Stimulated activated naive CD8-positive, alpha-beta T cell treated with anti-CD3 and anti-CD28 coated beads, Interleukin-15, Interleukin-2, amounts not matched to agents 100 U/mL and 50 U/mL, for 24 hours (primary cell): ENCODE results near the gene MAOB.

Experiments
- ATAC-seq: fragments of 150-1000 bp; cut with Tn5 transposase; one replicate; pipeline ENCODE4 v1.10.0; 2021
- DNase-seq: peaks from one replicate; pipeline ENCODE4 v3.0.0; 2021

The MAOB gene

DNA sequence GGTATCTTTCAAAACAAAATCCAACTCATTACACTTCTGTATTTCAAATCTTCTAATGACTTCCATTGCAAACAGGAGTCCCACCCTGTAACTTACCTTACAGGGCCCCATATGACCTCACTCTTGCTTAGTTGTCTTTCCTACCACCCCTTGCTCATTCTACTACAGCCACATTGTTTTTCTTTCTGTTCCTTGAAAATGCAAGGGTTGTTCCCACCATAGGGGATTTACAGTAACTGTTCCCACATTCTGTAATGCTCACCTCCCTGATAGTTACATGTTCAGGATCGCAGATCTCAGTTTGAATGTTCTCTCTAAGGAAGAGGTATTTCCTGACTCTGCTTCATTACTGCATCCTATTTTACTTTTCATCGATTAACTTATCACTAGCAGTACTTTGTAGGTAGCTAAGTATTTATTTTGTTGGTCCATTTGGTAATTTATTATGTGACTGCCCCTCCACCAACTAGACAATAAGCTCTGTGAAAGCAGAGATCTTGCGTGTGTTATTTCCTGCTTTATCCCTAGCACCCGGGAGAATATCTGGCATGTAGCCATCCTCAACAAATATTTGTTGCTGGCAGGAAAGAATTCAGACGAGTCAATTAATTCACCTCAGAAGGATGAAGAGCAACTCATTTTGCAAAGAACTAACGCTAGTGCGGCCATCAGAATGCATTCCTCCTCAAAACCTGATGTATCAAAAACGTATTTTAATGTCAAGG, 21.4 kb downstream of the MAOB start:
- no peak for DNase-seq
- ATAC-seq: no peak

DNA sequence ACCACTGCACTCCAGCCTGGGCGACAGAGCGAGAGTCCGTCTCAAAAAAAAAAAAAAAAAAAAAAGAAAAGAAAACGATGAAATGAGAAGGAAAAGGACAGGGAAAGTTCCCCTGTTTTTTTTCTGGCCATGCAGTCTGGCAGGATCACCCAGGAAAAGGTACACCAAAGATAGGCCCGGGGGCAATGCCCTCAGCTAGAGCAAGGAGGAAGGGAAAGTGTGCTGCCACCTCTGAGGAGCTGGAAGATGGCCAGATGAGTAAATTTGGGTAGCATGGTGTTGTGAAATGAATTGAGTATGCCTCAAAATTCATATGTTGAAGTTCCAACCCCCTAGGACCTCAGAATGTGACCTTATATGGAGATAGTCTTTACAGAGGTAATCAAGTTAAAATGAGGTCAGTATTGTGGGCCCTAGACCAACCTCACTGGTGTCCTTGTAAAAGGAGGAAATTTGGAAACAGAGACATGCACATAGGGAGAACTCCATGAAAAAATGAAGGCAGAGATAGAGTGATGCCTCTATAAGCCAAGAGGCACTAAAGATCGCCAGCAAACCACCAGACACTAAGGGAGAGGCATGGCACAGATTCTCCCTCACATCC, 28.9 kb downstream of the MAOB start:
- DNase-seq (no peak), ATAC-seq (no peak)

DNA sequence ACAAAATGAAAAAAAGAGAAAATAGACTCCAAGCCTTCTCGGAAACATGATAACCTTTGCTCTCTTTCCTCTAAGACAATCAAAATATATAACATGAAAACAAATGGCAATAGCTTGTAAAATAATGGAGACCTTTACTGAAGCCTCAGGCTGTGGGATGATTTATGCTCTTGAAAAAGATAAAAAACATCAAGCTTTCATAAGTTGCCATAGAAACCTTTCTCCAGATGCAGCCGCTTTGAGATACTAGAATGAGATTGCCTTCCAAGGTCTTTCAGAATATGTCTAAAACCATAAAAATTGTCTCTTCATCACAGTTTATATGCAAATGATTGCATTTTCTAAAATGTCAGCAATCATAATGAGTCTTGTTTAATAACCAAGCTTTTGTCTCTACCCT, 31.6 kb downstream of the MAOB start:
- DNase-seq (no peak), ATAC-seq (no peak)

DNA sequence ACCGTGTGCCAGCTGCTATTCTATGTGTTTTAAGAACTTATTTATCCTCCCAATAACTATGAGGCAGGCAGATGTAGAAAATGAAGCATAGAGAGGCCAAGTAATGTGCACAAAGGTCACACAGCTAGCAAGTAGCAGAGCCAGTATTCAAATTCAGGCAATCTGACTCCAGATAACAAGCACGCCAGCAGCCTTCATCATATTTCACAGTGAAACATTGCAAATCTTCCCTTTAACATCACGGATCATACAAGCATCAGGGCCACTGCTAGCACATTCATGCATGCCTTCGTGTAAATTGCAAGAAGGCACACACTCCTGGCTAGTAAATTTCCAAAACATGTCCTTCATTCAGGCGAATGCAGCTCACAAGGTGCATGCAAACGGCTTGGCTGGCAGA, 33.1 kb downstream of the MAOB start:
- no peak for ATAC-seq
- DNase-seq: no peak

DNA sequence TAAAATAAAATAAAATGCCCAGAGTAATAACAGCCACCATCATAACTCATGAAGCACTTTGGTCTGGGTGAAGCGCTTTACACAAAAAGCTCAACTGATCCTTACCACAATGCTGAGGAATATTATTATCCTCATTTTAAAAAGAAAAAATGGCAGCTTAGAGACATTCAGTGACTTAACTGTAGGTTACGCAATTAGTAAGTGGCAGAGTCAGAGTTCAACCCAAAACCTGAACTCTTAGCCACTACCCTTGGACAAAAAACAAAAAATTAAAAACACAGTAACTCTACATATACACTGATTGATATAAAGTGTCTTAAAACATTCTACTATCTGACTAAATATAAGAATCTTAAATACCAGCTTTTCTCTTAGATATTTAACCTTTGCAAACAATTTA, 34.9 kb downstream of the MAOB start:
- ATAC-seq: no peak
- DNase-seq: no peak

DNA sequence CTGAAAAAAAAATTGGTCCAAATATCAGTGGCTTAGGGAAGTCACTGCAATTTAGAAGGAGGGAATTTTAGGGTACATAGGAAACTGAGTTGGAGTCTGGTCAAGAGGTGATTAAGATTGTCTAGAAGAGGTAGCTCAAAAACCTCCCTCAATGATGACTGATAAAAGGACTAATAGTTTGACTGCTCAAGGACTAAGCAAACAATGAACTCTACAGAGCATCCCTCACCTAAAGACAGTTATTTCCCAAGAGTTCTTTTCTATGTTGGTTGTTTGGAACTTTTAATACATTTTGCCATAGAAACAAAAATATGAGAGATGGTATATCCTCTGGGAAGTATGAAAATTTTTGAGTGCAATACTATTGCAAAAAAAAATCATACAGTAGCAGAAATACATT, 35.7 kb downstream of the MAOB start:
- DNase-seq (no peak), ATAC-seq (no peak)

DNA sequence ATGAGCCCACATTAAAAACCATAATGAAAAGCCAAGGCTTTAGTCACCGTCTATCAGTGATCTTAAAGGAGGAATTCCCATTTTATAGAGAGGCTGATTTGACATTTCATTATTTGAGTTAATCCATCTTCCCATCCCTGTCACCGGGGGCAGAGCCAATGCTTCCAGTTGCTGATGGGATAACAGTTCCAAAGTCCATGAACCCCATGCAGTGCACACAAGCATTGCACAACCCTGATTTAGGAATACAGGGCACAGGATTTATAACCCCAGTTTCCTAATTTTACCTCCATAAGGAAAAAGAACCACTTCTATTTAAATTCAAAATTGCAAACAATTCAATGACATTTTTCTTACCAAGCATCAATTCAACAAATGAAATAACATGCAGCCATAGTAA, 36.5 kb downstream of the MAOB start:
- DNase-seq (no peak), ATAC-seq (no peak)

DNA sequence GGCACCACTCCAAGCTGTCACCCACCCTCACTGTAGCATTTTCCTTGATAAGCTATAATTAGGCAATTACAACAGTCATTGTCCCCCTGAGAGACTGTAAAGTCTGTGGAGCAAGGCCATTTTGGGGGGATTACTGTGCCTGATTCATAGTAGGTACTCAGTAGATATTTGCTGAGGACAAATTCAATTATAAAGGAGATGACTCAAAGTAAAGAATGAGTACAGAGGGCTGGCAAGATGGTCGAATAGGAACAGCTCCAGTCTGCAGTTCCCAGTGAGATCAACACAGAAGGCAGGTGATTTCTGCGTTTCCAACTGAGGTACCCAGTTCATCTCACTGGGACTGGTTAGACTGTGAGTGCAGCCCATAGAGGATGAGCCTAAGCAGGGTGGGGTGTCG, 42.0 kb downstream of the MAOB start:
- no peak for DNase-seq
- ATAC-seq: no peak

DNA sequence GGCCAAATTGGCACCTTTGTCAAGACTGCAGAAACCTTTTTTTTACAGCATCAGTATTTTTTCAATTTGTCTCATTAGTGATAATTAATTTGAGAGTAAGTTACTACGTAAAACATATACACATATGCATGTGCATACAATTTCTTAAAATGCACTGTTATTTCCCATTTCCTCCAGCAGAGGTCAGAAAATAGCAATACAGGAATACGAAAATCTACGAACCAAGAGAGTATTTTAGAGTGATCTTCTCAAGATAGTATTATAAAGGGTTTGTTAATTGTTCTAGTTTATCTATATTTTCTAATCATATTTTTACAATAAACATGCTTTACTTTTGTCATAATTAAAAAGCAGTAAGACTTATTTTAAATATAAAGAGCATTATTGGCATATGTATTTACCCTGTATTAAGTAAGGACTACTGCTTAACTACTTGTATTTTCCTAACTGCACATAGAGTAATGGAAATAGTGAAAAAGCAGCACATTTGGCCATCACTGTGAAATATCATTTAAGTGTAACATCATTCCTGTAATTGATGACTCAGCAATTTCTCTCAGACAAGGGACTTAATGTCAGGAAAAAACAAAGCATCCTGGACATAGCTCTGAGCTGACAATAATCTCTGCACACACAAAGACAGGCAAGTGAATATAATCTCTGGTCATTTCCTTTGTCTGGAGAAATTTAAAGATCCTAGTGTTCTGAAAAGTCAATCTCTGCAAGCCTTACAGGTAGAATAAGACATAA, 45.6 kb downstream of the MAOB start:
- DNase-seq (no peak), ATAC-seq (no peak)

DNA sequence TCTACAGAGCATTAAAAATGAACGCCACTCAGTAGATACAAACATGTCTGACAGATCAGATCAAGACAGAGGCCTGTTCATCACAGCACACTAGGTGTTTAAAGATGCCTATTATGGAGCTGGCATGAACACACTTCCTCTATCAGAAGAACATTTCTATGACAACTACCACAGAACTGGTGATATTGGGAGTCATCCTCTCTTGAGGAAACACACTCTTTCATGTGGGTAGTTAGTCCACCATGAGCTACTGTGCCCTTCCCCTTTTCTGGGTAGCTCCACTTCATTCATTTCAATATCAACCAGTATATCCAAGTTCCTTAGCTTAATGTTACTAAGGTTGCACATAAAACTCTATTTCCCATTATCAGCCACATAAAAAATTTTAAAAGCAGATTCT, 46.7 kb downstream of the MAOB start:
- ATAC-seq: no peak
- no peak for DNase-seq

DNA sequence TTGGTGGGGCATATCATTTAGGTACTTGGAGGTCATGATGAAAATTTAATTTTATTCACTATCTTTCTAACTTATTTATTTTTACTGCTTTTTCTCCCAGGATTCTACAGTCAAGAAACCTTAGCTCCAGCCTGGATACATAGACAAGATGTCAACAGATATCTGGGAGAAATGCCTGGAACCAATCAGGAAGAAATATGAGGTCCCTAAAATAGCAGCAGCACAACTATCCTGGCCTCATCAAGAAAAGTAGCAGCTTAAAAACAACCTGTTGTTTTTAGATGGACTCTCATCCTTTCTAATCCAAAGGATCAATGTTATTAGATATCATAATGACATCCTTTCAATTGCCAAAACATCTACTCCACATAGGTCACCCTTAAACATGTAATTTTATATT, 54.5 kb downstream of the MAOB start:
- ATAC-seq: no peak

DNA sequence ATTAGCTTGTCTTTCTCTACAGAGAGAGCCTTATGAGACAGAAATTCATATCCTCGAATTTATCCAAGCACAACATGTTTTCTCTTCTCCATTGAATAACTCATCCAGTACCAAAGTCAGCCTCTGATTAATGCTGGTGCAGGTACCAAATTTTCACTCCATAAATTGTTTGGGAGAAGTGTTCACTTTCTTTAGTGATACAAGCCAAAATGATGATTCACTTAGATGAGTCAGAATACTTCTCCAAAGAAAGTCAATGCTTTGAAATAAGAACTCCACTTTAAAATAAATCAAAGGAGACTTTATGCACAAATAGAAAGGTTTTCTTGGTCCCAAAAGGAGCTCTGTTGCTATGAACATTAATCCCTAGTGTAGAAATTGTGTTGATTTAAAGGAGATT, 60.2 kb downstream of the MAOB start:
- no peak for DNase-seq
- no peak for ATAC-seq

More for the DNA sequence above, 54.5 kb downstream of the MAOB start:
- no peak for DNase-seq

DNA sequence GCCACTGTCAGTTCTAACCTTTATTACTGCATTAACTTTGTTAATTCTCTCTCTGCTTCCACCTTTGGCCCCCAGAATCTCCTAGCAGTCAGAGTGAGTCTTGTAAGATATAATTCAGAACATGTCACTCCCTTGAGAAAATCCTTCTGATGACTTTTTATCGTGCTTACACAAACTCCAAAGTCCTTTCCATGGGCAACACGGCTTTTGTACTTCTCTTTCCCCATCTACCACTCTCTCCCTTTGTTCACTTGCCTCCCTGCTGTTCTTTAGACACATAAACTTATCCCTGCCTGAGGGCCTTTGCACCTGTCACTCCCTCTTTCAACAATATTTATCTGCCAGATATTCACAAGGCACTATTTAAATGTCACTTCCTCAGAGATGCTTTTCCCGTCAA, 64.8 kb downstream of the MAOB start:
- ATAC-seq (no peak), DNase-seq (no peak)

DNA sequence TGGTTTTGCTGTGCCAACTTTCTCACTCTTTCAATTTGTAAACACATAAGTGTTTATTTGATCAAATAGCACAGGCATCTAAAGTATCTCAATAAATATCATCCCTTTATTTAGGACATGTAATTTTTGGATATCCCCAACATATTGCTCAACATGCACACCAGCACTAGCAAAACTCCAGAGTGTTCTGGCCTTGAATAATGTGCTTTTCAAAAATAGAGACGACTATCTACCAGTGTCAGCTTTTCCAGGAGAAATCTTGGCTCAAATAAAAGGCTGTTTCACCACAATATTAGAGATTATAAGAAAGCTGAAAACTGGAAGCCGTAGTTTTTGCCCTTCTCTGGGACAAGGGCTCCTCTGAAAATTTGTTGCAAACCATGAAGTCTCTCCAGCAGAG, 67.0 kb downstream of the MAOB start:
- DNase-seq: no peak
- ATAC-seq: no peak

DNA sequence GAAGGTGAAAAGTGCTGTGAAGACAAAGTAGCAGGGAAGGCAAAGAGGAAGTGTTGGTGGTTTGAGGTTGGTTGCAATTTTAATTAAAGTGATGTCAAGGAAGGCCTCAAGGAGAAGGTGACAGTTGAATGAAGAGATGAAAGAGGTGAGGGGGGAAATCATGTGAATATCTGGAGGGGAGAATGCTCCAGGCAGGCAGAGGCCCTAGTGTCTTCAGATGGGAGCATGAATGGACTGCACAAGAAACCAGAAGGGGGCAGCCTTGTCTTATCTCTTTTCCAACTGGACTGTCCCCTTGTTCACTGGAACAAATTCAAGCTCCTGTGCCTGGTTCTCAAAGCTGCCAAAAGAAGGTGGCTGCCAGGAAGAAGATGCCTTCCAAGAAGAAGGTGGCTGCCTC, 68.4 kb downstream of the MAOB start:
- no peak for DNase-seq
- no peak for ATAC-seq

DNA sequence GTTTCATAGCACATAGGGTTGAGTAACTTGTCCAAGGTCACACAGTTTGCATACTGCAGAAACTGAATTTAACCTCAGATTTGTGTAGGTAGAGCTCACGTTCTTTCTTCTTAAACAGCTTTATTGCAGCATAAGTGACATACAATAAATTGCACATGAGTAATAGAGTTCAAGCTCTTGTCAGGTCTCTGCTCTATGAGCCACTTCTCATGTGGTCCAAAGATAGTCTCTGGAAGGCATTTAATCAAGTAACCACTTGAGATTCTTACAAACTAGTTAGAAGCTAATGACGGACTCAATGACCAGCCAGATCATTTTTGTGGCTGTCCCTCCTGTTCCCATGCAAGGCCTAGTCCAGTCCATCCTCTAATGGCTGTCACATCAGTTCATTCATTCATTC, 68.9 kb downstream of the MAOB start:
- DNase-seq (no peak), ATAC-seq (no peak)

DNA sequence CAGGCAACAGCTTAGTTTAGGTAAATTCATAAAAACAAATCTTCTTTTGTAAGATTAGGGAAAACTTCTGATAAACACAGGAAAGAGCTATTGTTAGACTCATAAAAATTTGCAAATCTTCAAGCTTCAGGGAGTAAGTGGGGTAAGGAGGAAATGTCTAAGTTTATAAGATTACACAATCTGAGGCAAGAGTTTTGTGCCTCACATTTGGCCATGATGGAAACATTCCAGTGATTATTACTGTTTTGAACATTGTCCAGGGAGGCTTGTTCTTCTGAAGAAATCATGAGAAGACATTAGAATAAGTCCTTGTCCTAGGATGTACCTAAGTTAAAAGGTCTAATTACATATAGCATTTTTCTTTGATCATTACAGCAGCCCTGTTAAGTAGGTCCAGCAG, 72.8 kb downstream of the MAOB start:
- no peak for ATAC-seq
- no peak for DNase-seq

DNA sequence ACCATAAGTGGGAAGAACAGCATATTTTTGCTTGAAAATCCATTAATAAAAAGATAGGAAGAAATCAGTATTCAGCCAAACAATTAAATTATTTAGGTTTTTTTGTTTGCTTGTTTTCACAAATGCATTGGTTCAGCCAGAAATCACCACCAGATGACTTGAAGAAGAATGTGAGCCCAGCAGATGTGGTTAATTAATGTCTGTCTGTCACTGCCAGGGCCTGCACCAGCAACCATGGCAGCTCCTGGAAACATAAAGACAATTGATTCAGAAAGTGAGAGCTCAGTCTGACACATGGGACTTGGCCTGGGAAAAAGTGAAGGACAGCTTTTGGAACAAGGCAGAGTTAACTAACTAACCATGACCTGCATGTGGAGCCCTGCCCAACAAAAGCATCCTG, 74.0 kb downstream of the MAOB start:
- no peak for ATAC-seq
- no peak for DNase-seq

DNA sequence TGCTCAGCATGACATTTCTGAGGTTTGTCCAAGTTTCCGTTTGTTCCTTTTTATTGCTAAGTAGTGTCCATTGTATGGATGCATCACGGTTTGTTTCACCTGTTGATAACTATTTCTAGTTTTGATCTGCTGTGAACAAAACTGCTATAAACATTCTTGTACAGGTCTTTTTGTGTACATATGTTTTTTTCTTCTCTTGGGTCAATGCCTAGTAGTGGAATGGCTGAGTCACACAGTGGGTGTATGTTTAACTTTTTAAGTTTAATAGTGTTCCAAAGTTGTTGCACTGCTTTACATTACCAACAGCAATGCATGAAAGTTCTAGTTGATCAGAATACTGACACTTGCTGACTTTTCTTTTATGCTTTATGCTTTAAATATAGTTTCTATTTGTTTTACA, 76.7 kb downstream of the MAOB start:
- DNase-seq (no peak), ATAC-seq (no peak)

DNA sequence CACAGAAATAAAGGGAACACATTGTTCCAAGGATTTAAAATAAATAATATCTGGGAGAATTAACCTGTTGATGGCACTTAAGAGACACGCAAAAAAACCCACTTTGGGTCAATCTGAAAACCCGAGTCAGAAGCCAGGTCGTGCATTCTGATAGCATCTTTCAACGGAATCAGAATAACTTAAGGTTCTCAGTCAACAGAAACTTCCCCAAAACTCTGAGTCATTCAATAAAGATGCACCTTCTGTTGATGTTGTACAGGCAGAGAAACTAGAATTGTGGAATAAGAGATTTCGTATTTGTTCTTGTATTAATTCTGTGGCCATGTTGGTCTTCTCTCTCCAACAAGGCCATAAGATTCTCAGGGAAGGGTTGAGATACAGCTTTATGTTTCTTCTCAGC, 78.2 kb downstream of the MAOB start:
- DNase-seq: no peak
- no peak for ATAC-seq

DNA sequence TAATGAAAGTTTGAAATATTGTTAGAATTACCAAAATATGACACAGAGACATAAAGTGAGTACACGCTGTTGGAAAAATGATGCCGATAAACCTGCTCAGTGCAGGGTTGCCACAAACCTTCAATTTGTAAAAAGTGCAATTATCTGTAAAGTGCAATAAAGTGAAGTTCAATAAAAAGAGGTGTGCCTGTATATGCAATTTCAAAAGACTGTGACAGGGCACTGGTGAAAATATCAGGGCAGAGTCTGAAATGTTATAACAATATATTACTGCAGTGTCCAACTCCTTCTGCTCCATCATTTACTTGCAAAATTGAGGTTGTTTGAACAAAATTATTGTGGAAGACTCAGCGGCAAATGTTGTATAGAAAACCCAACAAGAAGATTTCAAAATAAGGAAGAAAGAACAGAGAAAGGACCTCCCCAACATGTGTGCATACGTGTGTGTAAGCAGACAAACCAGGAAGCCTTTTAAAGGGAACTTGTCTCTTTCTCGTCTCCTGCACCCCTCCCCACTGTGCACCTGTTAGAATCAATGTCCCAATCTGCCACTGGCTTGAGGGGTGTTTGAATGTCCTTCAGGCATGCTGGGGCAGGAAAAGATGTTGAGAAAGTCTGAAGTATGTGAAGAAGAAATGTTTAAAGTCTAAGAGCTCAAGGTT, 96.2 kb downstream of the MAOB start:
- no peak for DNase-seq
- ATAC-seq: no peak

DNA sequence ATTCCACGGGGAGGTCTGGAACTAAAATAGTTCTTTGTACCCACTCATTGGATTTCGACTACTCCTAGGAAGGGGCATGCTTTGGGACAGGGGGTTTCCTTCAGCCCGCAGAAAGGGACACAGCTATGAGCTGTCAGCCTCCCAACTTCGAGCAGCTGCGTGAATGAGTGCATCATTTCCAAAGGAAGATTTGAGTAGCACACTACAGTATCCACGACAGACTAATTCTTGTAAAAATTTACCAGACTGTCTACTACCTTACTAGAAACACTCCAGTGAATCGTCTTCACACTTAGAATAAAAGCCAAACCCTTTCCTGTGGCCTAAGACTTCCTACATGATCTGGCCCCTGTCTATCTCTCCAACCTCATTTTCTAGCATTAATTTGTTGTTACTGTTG, 124.2 kb downstream of the MAOB start:
- no peak for ATAC-seq
- no peak for DNase-seq

DNA sequence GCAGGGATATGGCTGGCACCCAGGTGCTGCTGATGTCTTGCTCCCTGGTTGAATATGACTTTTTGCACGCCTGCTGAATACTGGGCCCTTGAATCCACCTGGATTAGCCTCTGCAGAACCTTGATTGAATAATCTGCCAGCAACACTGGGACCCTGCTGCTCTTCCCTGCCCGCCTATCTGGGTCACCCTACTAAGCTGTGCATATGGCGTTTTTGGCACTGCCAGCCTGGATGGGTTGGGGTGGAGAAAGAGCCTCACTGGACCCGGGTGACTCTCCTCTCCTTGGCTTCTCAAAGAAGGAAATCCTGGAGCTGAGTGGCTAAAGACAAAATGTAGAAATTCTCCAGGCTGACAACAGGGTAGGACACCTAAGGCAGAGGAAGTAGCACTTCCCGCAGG, 126.2 kb downstream of the MAOB start:
- no peak for DNase-seq
- no peak for ATAC-seq
